Heart right ventricle (tissue), 16 donors: ENCODE data around the gene CNFN. TPM values are rescaled to one million over a fixed set of nuclear protein-coding genes. Genes with fewer than 3 reads are reported as not detected.

ENCODE experiments used
- ATAC-seq, 8 donors: fragments of 200-7000 bp; cut with Tn5 transposase; one replicate each; pipeline ENCODE4 v1.9.1; 2020; ENCODE audit warnings: mild to moderate bottlenecking in 8 of 8, moderate library complexity in 8 of 8, moderate number of reproducible peaks in 1 of 8
- DNase-seq, 2 donors: peaks; one replicate each; pipeline ENCODE4 v3.0.0-alpha.2; 2020
- H3K27ac ChIP-seq, 10 donors: fragments of 200-600 bp; sonication (generic) in 2 of 10; one replicate each; pipeline versions ENCODE4 v1.5.0 to v1.8.0; 2020 to 2022; ENCODE audit warnings: mild to moderate bottlenecking in 3 of 10
- H3K27me3 ChIP-seq, 7 donors: fragments of 200-600 bp; one replicate each; pipeline ENCODE4 v1.8.0; 2021 to 2022; ENCODE audit warnings: mild to moderate bottlenecking in 2 of 7
- H3K36me3 ChIP-seq, 9 donors: fragments of 200-600 bp; sonication (generic) in 1 of 9; one replicate each; pipeline versions ENCODE4 v1.5.0 to v1.8.0; 2020 to 2022; ENCODE audit warnings: mild to moderate bottlenecking in 2 of 9
- H3K4me1 ChIP-seq, 9 donors: fragments of 200-600 bp; sonication (generic) in 1 of 9; one replicate each; pipeline versions ENCODE4 v1.5.0 to v1.8.0; 2020 to 2022; ENCODE audit warnings: mild to moderate bottlenecking in 4 of 9
- H3K4me3 ChIP-seq, 10 donors: fragments of 200-600 bp; sonication (generic) in 2 of 10; one replicate each; pipeline versions ENCODE4 v1.5.0 to v1.8.0; 2020 to 2022; ENCODE audit warnings: mild to moderate bottlenecking in 7 of 10, moderate library complexity in 2 of 10
- H3K9me3 ChIP-seq, 11 donors: fragments of 200-600 bp in 10 of 11; sonication (generic) in 2 of 11; one replicate each; pipeline versions ENCODE4 v1.5.0 to v1.8.0; 2013 to 2022; ENCODE audit warnings: mild to moderate bottlenecking in 2 of 11, control low read depth in 1 of 11, moderate library complexity in 1 of 11
- WGBS, 2 donors: extraction: QIAGEN DNeasy Blood & Tissue Kit; methylation state at CpG; one replicate each; pipeline ENCODE4 v1.1.7; 2013; ENCODE audit warnings: inconsistent platforms in 1 of 2; 5-methylcytosine and 5-hydroxymethylcytosine counted together
- intact Hi-C, 10 donors: fragments of 100-400 bp; cut with DNase I; formaldehyde crosslinking; loops; one replicate each; pipeline versions ENCODE4 v1.11.1 to v1.14.2; 2022
- polyA plus RNA-seq, 2 donors: library from polyadenylated mRNA; stranded (reverse); fragments of 200-250 nt; gene quantifications; one replicate each; pipeline ENCODE4 v1.2.3, GENCODE V29; 2013
- total RNA-seq, 10 donors: library from RNA; stranded (reverse); fragmentation: NEBNext Ultra II Directional in 3 of 10; extraction: Animal tissue kit (Norgen Biotek cat#: 25700) in 3 of 10; gene quantifications; one replicate each; pipeline versions ENCODE4 v1.2.1 to v1.2.4, GENCODE V29; 2021 to 2023
- TF ChIP-seq, protein P1 (sequence below), 9 donors: fragments of 200-600 bp; sonication (generic) in 2 of 9; IDR thresholded peaks; one replicate each; pipeline versions ENCODE4 v1.5.0 to v1.8.0; 2021 to 2022; ENCODE audit warnings: antibody characterized with exemption in 9 of 9, mild to moderate bottlenecking in 5 of 9, moderate library complexity in 1 of 9
- donor health status: Arrhythmogenic right ventricular cardiomyopathy.
- donor health status: ischemic (EF 13 %, LVEDD 7.1; RV severe dilation, severe dysfunction).
- donor health status: healthy with polysubstance abuse.
- donor health status: DM: no; HTN: yes; CAD: no.
- donor health status: DM: no; HTN: no; CAD: no.
- donor health status: ischemic (EF 25% LVEDD 6.9; RV normal size, moderate dysfunction).
- donor health status: ischemic (EF 25% LVEDD 5.7; RV mildly dilated, moderate dysfunction).
- donor health status: healthy.
- donor health status: DM: yes; HTN: yes; CAD: no.
- donor health status: Ischemic cardiomyopathy.
- donor health status: ischemic (EF 35%, LVEDD 5.7; RV mildly dilated, moderate dysfunction).
- donor health status: nonischemic (EF 11% LVEDD 7.7; RV severe dilation, severe dysfunction).
- donor health status: DM: yes; HTN: yes; CAD: no.
- donor health status: PGD.
- donor health status: ischemic (EF 29% LVEDD 5.4; RV normal size, mild dysfunction).
- donor health status: nonischemic (EF 23%, LVEDD 6.1; RV moderate dilation, normal function).

Gene CNFN
- total and polyA plus RNA-seq, 12 donors, result 0.51 to 7.2 (median 0.84) TPM; not detected in 5

- Histone ChIP-seq H3K36me3 (peaks cover 0 to 13% (median 0%) of the 10 kb centered on the region in 9 donors), H3K4me3 (peak overlapping the region; percentile 39 to 89 (median 75)), H3K9me3 (no peaks in the 10 kb centered on the region), H3K27ac (peak overlapping the region; percentile 73 to 94 (median 92)), H3K27me3 (peaks cover 0 to 16% (median 0%) of the 10 kb centered on the region in 7 donors), H3K4me1 (peaks cover 3 to 79% (median 59%) of the 10 kb centered on the region in 9 donors)
- ATAC-seq (peak; percentile 21 to 67 (median 52)), DNase-seq (peak; percentile 44 to 60)
- intact Hi-C loops, result loop anchor here in 1 of 10 donors (5.0 kb wide), 1 partner anchor 140 kb away; no protein-coding TSS in a partner anchor
- WGBS, 2 donors, result 30 to 34% methylated on average over 17 of the region's 17 CpGs
- TF ChIP-seq, protein P1, sequence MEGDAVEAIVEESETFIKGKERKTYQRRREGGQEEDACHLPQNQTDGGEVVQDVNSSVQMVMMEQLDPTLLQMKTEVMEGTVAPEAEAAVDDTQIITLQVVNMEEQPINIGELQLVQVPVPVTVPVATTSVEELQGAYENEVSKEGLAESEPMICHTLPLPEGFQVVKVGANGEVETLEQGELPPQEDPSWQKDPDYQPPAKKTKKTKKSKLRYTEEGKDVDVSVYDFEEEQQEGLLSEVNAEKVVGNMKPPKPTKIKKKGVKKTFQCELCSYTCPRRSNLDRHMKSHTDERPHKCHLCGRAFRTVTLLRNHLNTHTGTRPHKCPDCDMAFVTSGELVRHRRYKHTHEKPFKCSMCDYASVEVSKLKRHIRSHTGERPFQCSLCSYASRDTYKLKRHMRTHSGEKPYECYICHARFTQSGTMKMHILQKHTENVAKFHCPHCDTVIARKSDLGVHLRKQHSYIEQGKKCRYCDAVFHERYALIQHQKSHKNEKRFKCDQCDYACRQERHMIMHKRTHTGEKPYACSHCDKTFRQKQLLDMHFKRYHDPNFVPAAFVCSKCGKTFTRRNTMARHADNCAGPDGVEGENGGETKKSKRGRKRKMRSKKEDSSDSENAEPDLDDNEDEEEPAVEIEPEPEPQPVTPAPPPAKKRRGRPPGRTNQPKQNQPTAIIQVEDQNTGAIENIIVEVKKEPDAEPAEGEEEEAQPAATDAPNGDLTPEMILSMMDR (IDR thresholded peaks at IDR 0.05), result no peak
These were observed 32.2 kb upstream of the CNFN start for GRCh38 chr19:42422092-42422900.

- intact Hi-C loops, result loop anchor here in 1 of 10 donors (5.0 kb wide), 1 partner anchor 139 kb away; no protein-coding TSS in a partner anchor
- peaks cover 0 to 16% (median 0%) of the 10 kb centered on the region in 7 donors for H3K27me3 ChIP-seq
- H3K36me3 ChIP-seq, result peaks cover 0 to 16% (median 0%) of the 10 kb centered on the region in 9 donors
- peak; percentile 47 to 51 for DNase-seq
- ATAC-seq, result peak in 5 of 8 donors; percentile 1 to 30 (median 4)
- 36 to 45% methylated on average over 9 of the region's 9 CpGs for WGBS, 2 donors
- peaks cover 3 to 73% (median 58%) of the 10 kb centered on the region in 9 donors for H3K4me1 ChIP-seq
- H3K27ac ChIP-seq, result peak overlapping the region; percentile 73 to 94 (median 92)
- H3K9me3 ChIP-seq, result no peaks in the 10 kb centered on the region
- peak overlapping the region in 8 of 10 donors; percentile 62 to 86 (median 75) for H3K4me3 ChIP-seq
- TF ChIP-seq, protein P1 (IDR thresholded peaks at IDR 0.05), result no peak
These were observed 31.5 kb upstream of the CNFN start for GRCh38 chr19:42421591-42422031.

- Histone ChIP-seq H3K27me3 (peaks cover 0 to 16% (median 0%) of the 10 kb centered on the region in 7 donors), H3K27ac (peak overlapping the region in 9 of 10 donors; percentile 73 to 94 (median 93)), H3K36me3 (peaks cover 0 to 21% (median 0%) of the 10 kb centered on the region in 9 donors), H3K9me3 (no peaks in the 10 kb centered on the region), H3K4me1 (peaks cover 3 to 67% (median 57%) of the 10 kb centered on the region in 9 donors), H3K4me3 (peak overlapping the region in 1 of 10 donors; percentile 76)
- intact Hi-C loops, result loop anchor here in 1 of 10 donors (5.0 kb wide), 1 partner anchor 139 kb away; no protein-coding TSS in a partner anchor
- ATAC-seq (no peak), DNase-seq (no peak)
- 60 to 70% methylated on average over 4 of the region's 4 CpGs for WGBS, 2 donors
- TF ChIP-seq, protein P1 (IDR thresholded peaks at IDR 0.05), result no peak
These were observed 31.0 kb upstream of the CNFN start for GRCh38 chr19:42421101-42421500.

GRCh38 chr19:42420055-42420544 lies 30.0 kb upstream of the CNFN start:
- TF ChIP-seq, protein P1 (IDR thresholded peaks at IDR 0.05), result peak; percentile 34 to 73 (median 56)
- intact Hi-C loops, result loop anchor here in 1 of 10 donors (5.0 kb wide), 1 partner anchor 138 kb away; no protein-coding TSS in a partner anchor
- ATAC-seq, result no peak
- DNase-seq, result peak in 1 of 2 donors; percentile 64
- no peak overlapping the region for H3K4me3 ChIP-seq
- H3K9me3 ChIP-seq, result no peaks in the 10 kb centered on the region
- H3K36me3 ChIP-seq, result peaks cover 0 to 25% (median 0%) of the 10 kb centered on the region in 9 donors
- WGBS, 2 donors, result 52 to 62% methylated on average over 10 of the region's 10 CpGs
- peaks cover 3 to 67% (median 57%) of the 10 kb centered on the region in 9 donors for H3K4me1 ChIP-seq
- H3K27ac ChIP-seq, result peak overlapping the region in 9 of 10 donors; percentile 55 to 94 (median 91)
- H3K27me3 ChIP-seq, result peaks cover 0 to 12% (median 0%) of the 10 kb centered on the region in 7 donors
